GM19239 (cell line): ENCODE measurements around the gene BCL2L2.
"Not testable (repeated sequence)": the region's sequence is repeated elsewhere in the genome, so short reads cannot be mapped to it uniquely, and the experiment has no call there.

Experiments
- DNase-seq: peaks from one replicate; pipeline ENCODE4 v3.0.0; 2011; ENCODE audit warnings: low spot score; ENCODE audit not compliant: insufficient read length
- FAIRE-seq: peaks from 2 replicates; lab custom pipeline; 2011; peaks lifted over from hg19 to GRCh38; lab: Jason Lieb, UNC

BCL2L2 gene

GRCh38 chr14:23322568-23323517 lies 16.2 kb downstream of the BCL2L2 start:
- DNase-seq (no peak), FAIRE-seq (no peak)

GRCh38 chr14:23323838-23324454 lies 17.3 kb downstream of the BCL2L2 start:
- no peak for FAIRE-seq
- no peak for DNase-seq

GRCh38 chr14:23324455-23324846 lies 17.8 kb downstream of the BCL2L2 start:
- no peak for DNase-seq
- no peak for FAIRE-seq

- FAIRE-seq (no peak), DNase-seq (no peak)
Measured at GRCh38 chr14:23324993-23325392, 18.4 kb downstream of the BCL2L2 start.

GRCh38 chr14:23325746-23326145 lies 19.1 kb downstream of the BCL2L2 start:
- not testable (repeated sequence) for DNase-seq, FAIRE-seq

GRCh38 chr14:23326491-23327332 lies 20.1 kb downstream of the BCL2L2 start:
- FAIRE-seq (no peak), DNase-seq (no peak)

GRCh38 chr14:23327947-23328744 lies 21.5 kb downstream of the BCL2L2 start:
- FAIRE-seq, result peak; percentile 67
- peak; percentile 69 for DNase-seq

GRCh38 chr14:23335623-23336022 lies 29.0 kb downstream of the BCL2L2 start:
- no peak for DNase-seq
- no peak for FAIRE-seq

- no peak for FAIRE-seq
- no peak for DNase-seq
Measured at GRCh38 chr14:23339506-23340268, 33.1 kb downstream of the BCL2L2 start.

- FAIRE-seq (no peak), DNase-seq (no peak)
Measured at GRCh38 chr14:23344481-23344880, 37.8 kb downstream of the BCL2L2 start.

GRCh38 chr14:23345987-23346692 lies 39.5 kb downstream of the BCL2L2 start:
- no peak for FAIRE-seq
- DNase-seq, result no peak

- DNase-seq, result no peak
Measured at GRCh38 chr14:23346693-23347405, 40.2 kb downstream of the BCL2L2 start.

GRCh38 chr14:23347406-23348296 lies 41.0 kb downstream of the BCL2L2 start:
- DNase-seq (no peak), FAIRE-seq (no peak)

More at GRCh38 chr14:23346693-23347405, 40.2 kb downstream of the BCL2L2 start:
- no peak for FAIRE-seq

GRCh38 chr14:23348297-23348655 lies 41.6 kb downstream of the BCL2L2 start:
- no peak for DNase-seq
- FAIRE-seq, result no peak

GRCh38 chr14:23349156-23349845 lies 42.7 kb downstream of the BCL2L2 start:
- FAIRE-seq (no peak), DNase-seq (no peak)
